PFSK-1 (cell line): ENCODE data around the gene ZNF485.

ENCODE experiments used
- POLR2AphosphoS5 ChIP-seq: IDR thresholded peaks from 2 replicates; pipeline ENCODE4 v1.6.1; 2012; ENCODE audit warnings: low read depth, mild to moderate bottlenecking, control low read depth, low read length, moderate library complexity
- TAF1 ChIP-seq: IDR thresholded peaks from 2 replicates; pipeline ENCODE4 v1.6.1; 2012; ENCODE audit warnings: low read length, control low read depth, borderline replicate concordance; ENCODE audit not compliant: insufficient read depth
- TF ChIP-seq, protein P1 (sequence below), 2 experiments: IDR thresholded peaks; 2 replicates each; pipeline versions ENCODE4 v1.6.1 to v1.8.0; 2011 to 2012; ENCODE audit warnings: low read depth in 2 of 2, low read length in 2 of 2, control low read depth in 1 of 2, inconsistent platforms in 1 of 2, mild to moderate bottlenecking in 1 of 2, moderate library complexity in 1 of 2; ENCODE audit not compliant: insufficient read depth in 1 of 2

DNA sequence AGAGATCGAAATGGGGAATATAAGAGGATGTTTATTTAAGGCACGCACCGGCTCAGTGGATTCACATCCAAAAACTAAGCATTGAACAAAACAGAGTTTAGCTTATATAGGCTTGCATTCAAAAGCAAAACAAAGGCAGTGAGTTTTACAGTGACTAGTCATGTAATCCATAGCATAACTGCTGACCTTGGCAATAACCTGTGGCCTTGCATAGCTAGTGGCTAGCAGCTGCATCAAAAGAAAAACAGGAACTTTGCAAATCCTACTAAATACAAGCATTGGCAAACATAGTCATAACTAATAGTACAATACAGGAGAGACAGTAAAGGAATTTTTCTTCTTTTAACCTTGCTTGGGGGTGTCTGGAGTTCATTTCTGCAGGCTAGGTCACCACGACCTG, 9.7 kb upstream of the ZNF485 start:
- TF ChIP-seq, protein P1, sequence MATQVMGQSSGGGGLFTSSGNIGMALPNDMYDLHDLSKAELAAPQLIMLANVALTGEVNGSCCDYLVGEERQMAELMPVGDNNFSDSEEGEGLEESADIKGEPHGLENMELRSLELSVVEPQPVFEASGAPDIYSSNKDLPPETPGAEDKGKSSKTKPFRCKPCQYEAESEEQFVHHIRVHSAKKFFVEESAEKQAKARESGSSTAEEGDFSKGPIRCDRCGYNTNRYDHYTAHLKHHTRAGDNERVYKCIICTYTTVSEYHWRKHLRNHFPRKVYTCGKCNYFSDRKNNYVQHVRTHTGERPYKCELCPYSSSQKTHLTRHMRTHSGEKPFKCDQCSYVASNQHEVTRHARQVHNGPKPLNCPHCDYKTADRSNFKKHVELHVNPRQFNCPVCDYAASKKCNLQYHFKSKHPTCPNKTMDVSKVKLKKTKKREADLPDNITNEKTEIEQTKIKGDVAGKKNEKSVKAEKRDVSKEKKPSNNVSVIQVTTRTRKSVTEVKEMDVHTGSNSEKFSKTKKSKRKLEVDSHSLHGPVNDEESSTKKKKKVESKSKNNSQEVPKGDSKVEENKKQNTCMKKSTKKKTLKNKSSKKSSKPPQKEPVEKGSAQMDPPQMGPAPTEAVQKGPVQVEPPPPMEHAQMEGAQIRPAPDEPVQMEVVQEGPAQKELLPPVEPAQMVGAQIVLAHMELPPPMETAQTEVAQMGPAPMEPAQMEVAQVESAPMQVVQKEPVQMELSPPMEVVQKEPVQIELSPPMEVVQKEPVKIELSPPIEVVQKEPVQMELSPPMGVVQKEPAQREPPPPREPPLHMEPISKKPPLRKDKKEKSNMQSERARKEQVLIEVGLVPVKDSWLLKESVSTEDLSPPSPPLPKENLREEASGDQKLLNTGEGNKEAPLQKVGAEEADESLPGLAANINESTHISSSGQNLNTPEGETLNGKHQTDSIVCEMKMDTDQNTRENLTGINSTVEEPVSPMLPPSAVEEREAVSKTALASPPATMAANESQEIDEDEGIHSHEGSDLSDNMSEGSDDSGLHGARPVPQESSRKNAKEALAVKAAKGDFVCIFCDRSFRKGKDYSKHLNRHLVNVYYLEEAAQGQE (IDR thresholded peaks at IDR 0.05; ENCODE audit: insufficient read depth in 1 of 2, low read depth in 2 of 2, low read length in 2 of 2) = no peak
- TF ChIP-seq POLR2AphosphoS5 (no peak), TAF1 (no peak)
